Head of caudate nucleus (tissue), 42 donors: ENCODE measurements around the gene PRKAR1B.

Experiments used
- DNase-seq, 42 donors: peaks; one replicate each; pipeline versions ENCODE4 v3.0.0 to v3.0.0-alpha.2; 2020 to 2021; ENCODE audit warnings: mixed read lengths in 7 of 42
- intact Hi-C: fragments of 100-400 bp; cut with DNase I; formaldehyde crosslinking; loops from one replicate; pipeline ENCODE4 v1.15.0; 2022

PRKAR1B gene

GRCh38 chr7:681551-682307 is 45.4 kb downstream of the PRKAR1B start:
- intact Hi-C loops, result no loop called here
- peak in 3 of 42 donors; percentile 3 to 25 (median 7) for DNase-seq

GRCh38 chr7:680411-681127 is 46.5 kb downstream of the PRKAR1B start:
- peak in 3 of 42 donors; percentile 12 to 15 (median 12) for DNase-seq
- intact Hi-C loops, result no loop called here

- DNase-seq, result peak in 3 of 42 donors; percentile 14 to 19 (median 16)
- intact Hi-C loops, result no loop called here
These were observed 50.1 kb downstream of the PRKAR1B start for GRCh38 chr7:676972-677385.

- intact Hi-C loops, result no loop called here
- DNase-seq, result peak; percentile 27 to 93 (median 76)
These were observed 50.7 kb downstream of the PRKAR1B start for GRCh38 chr7:676246-676971.

- peak in 39 of 42 donors; percentile 12 to 84 (median 64) for DNase-seq
- intact Hi-C loops, result no loop called here
These were observed 52.3 kb downstream of the PRKAR1B start for GRCh38 chr7:674454-675410.

- peak in 1 of 42 donors; percentile 12 for DNase-seq
- intact Hi-C loops, result no loop called here
These were observed 53.2 kb downstream of the PRKAR1B start for GRCh38 chr7:673681-674453.

GRCh38 chr7:672891-673290 is 54.2 kb downstream of the PRKAR1B start:
- intact Hi-C loops, result no loop called here
- DNase-seq, result peak in 1 of 42 donors; percentile 38

GRCh38 chr7:671415-672042 is 55.6 kb downstream of the PRKAR1B start:
- intact Hi-C loops, result no loop called here
- no peak for DNase-seq

- intact Hi-C loops, result no loop called here
- DNase-seq, result no peak
These were observed 56.3 kb downstream of the PRKAR1B start for GRCh38 chr7:670501-671390.

GRCh38 chr7:668958-669357 is 58.1 kb downstream of the PRKAR1B start:
- intact Hi-C loops, result no loop called here

GRCh38 chr7:668139-668931 is 58.7 kb downstream of the PRKAR1B start:
- intact Hi-C loops, result no loop called here
- DNase-seq, result no peak

More at GRCh38 chr7:668958-669357, 58.1 kb downstream of the PRKAR1B start:
- DNase-seq, result no peak

GRCh38 chr7:666454-667292 is 60.4 kb downstream of the PRKAR1B start:
- intact Hi-C loops, result no loop called here

GRCh38 chr7:665736-666453 is 61.2 kb downstream of the PRKAR1B start:
- peak in 23 of 42 donors; percentile 10 to 60 (median 28) for DNase-seq
- intact Hi-C loops, result no loop called here

More at GRCh38 chr7:666454-667292, 60.4 kb downstream of the PRKAR1B start:
- DNase-seq, result peak in 1 of 42 donors; percentile 32
